ENCODE results near the gene SPG7.

Gene SPG7

DNA sequence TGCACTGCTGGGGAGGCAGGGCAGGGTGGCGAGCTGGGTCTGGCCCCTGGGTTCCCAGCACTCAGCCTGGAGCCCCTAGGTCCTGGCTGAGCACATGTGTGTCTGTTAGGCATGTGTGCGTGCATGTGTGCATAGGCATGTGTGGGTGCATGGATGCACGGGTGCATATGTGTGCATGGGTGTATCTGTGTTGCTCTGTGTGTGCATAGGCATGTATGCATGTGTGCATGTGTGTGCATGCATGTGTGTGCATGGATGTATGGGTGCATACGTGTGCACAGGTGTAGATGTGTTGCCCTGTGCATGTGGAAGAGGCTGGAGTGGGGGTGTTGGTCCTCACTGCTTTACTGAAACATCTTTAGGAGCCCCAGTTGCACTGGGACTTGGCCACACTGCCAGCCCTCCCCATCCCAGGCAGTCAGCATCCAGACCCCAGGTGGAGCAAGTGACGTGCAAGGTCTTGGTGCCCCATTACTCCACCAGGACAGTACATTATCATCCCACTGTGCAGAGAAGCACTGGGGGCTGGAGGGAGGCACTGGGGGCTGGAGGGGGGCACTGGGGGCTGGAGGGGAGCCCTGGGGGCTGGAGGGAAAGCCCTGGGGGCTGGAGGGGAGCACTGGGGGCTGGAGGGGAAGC is 94.9 kb downstream of the SPG7 start:
- no peak for DNase-seq

DNA sequence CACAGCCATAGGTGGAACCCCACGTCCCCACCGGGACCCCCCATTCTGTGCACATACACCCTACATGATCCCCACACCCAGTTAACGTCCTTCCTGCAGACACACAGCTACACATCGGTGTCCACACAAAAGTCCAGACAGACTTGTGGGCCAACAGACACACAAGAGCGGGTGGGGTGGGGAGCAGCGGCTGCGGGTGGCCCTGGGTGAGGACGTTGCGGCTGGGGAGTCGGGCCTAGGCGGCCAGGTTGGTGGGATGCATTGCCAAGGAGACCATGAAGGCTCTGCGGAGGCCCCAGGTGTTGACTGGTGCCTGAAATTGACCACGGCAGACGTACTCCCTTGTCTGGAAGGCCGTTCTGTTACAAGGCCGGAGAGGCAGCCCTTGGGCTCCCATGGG is 96.6 kb downstream of the SPG7 start:
- DNase-seq: no peak

DNA sequence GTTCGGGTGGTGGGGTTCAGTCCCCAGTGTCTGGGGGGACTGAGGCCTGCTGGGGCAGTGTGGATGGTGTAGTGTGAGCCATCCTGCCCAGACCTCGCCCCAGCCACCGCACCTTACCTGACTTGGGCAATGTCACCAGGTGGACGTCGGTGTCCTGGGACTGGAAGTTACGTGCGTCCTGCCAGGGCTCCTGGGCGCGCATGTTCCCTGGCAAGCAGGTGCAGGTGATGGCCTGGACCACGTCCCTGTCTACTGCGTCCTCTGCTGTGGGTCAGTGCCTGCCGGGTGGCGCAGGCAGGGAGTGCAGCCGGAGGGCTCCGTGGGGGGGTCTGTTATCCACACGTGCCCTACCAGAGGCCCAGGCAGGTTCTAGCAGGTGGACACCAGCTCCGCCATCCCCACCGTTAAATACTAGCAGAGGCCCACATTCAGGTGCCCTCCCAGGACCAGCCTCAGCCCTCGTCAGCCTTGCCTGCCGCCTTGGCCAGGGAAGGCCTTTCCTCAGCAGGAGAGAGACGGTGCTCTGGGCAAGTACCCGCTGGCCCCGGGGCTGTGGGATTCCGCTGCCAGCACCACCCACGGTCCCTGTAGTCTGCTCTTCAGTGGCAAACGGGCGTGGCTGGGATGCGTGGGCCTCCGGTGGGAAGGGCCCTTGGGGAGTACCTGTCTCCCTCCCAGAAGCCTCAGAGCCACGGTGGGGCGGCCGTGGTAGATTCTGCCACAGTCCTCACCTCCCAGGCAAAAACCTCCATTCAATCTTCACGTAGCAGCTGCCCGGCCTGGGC is 97.2 kb downstream of the SPG7 start:
- DNase-seq: no peak

DNA sequence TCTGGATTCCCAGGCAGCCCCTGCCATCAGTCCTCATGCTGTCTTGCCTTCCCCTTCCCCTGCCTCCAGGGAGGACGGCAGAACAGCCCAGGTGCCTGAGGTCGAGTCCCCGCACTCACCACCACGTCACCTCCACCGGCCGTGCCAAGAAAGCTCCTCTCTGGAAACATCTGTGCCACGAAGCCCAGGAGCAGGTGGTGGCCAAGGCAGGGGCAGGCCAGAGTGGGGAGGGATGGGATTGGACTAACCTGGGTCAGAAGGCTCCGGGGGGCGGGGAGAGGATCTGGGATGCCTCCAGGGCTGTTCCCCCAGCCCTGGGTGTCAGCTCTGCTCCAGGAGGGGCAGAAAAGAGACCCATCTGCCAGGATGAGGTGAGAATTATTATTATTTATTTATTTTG is 97.8 kb downstream of the SPG7 start:
- no peak for DNase-seq

Measured in NCI-H2081 treated with DMSO at 0.1 percent for 48 hours (cell line).